Glutamatergic neuron (in vitro differentiated cells): Measurements from ENCODE around the gene MAPK7. TPM values are rescaled to one million over a fixed set of nuclear protein-coding genes. Genes with fewer than 3 reads are reported as not detected.

Experiments used
- DNase-seq: peaks from one replicate; pipeline ENCODE4 v3.0.0; 2022
- H3K27ac Mint-ChIP-seq: one replicate; pipeline ENCODE4 v1.8.0; 2020; ENCODE audit warnings: mild to moderate bottlenecking, mixed read lengths, inconsistent platforms; ENCODE audit not compliant: unreplicated experiment
- H3K27me3 Mint-ChIP-seq: one replicate; pipeline ENCODE4 v1.8.0; 2020; ENCODE audit warnings: mild to moderate bottlenecking, moderate library complexity, mixed read lengths, inconsistent platforms; ENCODE audit not compliant: unreplicated experiment
- H3K36me3 Mint-ChIP-seq: one replicate; pipeline ENCODE4 v1.8.0; 2020; ENCODE audit warnings: mild to moderate bottlenecking, mixed read lengths, inconsistent platforms; ENCODE audit not compliant: unreplicated experiment
- H3K4me1 Mint-ChIP-seq: one replicate; pipeline ENCODE4 v1.8.0; 2020; ENCODE audit warnings: mild to moderate bottlenecking, low read depth, mixed read lengths, inconsistent platforms; ENCODE audit not compliant: unreplicated experiment
- H3K4me3 Mint-ChIP-seq: one replicate; pipeline ENCODE4 v1.8.0; 2020; ENCODE audit warnings: mild to moderate bottlenecking, mixed read lengths, inconsistent platforms; ENCODE audit not compliant: unreplicated experiment
- H3K9me3 Mint-ChIP-seq: one replicate; pipeline ENCODE4 v1.8.0; 2020; ENCODE audit warnings: mild to moderate bottlenecking, moderate library complexity, mixed read lengths, inconsistent platforms; ENCODE audit not compliant: unreplicated experiment
- total RNA-seq: library from RNA; stranded (reverse); fragmentation: NEBNext Ultra II Directional; extraction: Animal tissue kit (Norgen Biotek cat#: 25700); gene quantifications from one replicate; pipeline ENCODE4 v1.2.1, GENCODE V29; 2021; ENCODE audit not compliant: unreplicated experiment
- TF ChIP-seq, protein P1 (sequence below): fragments of 200-600 bp; sonication (generic); IDR thresholded peaks from one replicate; pipeline ENCODE4 v1.5.0; 2021; ENCODE audit not compliant: partially characterized antibody, unreplicated experiment

MAPK7 gene
- total RNA-seq, 1 donor from 2014 or later, result 70.6 TPM

DNA sequence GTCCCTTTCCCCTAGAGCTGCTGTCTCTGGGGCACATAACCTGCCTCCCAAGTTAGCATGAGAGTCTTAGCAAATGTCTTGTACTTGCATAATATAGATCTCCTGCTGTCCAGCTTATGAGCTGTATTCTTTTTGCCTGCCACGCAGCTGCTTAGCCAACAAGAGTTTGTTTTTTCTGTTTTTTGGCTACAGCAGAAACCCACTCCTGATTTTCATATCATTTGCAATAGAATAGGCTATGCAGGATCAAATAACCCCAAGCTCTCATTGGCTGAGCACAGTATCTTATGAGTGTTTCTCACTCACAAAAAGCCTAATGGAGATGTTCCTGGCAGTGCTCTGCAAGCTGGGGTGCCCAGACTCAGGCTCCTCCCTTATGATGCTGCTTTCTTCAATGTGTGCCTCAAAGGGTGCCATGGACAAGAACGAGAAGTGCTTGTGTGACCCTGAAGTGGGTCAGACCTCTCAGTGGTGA is 38.9 kb upstream of the MAPK7 start:
- H3K27me3 Mint-ChIP-seq, result peaks cover 4% of the 10 kb centered on the region
- H3K36me3 Mint-ChIP-seq, result no peaks in the 10 kb centered on the region

DNA sequence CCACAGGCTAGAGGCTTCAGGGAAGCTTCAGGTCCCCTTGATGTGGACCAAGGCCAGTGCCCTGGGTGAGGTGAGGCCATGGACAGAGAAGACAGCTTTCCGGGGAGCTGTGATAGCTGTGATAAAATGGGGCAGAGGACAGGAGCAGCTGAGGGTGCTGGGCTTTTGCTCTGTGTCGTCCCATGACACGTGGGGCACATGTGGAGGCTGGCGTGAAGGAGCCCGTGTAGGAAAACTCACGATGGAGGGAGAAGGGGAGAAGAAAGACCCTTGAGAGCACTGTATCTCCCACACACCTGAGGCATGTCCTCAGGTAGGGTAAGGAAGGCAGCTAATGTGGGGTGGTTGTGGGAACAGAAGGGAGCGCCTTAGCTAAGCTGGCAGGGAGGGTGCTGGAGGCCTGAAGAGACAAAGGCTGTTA is 37.1 kb upstream of the MAPK7 start:
- no peak for DNase-seq
- no peaks in the 10 kb centered on the region for H3K36me3 Mint-ChIP-seq

More for the DNA sequence above, 38.9 kb upstream of the MAPK7 start:
- Mint-ChIP-seq H3K27ac (no peak overlapping the region), H3K9me3 (peaks cover 3% of the 10 kb centered on the region), H3K4me3 (no peak overlapping the region), H3K4me1 (peaks cover 11% of the 10 kb centered on the region)
- no peak for DNase-seq
- TF ChIP-seq, protein P1, sequence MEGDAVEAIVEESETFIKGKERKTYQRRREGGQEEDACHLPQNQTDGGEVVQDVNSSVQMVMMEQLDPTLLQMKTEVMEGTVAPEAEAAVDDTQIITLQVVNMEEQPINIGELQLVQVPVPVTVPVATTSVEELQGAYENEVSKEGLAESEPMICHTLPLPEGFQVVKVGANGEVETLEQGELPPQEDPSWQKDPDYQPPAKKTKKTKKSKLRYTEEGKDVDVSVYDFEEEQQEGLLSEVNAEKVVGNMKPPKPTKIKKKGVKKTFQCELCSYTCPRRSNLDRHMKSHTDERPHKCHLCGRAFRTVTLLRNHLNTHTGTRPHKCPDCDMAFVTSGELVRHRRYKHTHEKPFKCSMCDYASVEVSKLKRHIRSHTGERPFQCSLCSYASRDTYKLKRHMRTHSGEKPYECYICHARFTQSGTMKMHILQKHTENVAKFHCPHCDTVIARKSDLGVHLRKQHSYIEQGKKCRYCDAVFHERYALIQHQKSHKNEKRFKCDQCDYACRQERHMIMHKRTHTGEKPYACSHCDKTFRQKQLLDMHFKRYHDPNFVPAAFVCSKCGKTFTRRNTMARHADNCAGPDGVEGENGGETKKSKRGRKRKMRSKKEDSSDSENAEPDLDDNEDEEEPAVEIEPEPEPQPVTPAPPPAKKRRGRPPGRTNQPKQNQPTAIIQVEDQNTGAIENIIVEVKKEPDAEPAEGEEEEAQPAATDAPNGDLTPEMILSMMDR, result no peak

DNA sequence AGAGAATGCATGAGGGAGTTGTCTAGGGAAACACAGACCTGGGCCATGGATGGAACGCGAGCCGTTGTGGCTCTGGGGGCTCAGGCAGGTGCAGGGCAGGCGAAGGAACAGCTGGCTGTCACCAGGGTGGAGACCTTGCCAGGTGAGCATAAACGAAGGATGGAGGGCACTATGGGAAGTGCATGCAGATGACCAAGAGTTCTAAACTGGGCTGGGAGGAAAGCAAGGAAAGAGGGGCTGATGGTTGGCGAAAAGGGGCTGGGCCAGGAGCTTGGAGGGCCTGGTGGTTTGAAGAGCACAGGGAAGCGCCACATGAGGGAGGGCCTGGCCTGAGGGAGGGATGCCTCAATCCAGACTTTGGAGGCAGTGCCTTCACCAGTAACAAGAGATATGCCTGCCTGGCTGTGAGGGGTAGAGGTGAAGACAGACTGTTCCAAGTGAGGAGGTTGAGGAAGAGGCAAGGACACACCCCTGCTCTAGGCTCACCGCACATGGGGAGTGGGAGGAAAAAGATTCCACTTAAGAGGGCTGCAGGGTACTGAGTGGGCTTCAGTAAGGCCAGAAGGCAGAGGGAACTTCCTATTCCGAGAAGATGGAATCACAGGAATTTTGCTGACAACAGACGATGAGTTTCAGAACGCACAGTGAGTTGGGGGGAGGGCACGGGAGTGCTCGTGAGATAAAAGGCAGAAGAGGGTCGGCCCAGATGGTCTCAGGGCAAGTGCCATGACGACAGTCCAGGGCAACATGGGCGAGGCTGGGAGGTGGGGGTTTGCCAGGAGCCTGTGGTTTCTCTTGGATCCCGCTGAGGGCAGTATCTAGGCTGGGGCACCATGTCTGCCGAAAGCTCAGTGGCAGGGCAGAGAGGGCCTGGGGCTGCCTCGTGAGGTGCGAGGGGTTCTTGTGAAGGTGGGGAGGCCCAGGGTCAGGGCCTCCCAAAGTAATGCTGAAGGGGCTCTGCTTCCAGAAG is 36.4 kb upstream of the MAPK7 start:
- DNase-seq, result no peak
- peaks cover 15% of the 10 kb centered on the region for H3K4me1 Mint-ChIP-seq
- H3K4me3 Mint-ChIP-seq, result peak overlapping the region; percentile 21
- H3K27me3 Mint-ChIP-seq, result peaks cover 7% of the 10 kb centered on the region
- no peaks in the 10 kb centered on the region for H3K36me3 Mint-ChIP-seq
- H3K27ac Mint-ChIP-seq, result no peak overlapping the region
- peaks cover 3% of the 10 kb centered on the region for H3K9me3 Mint-ChIP-seq
- TF ChIP-seq, protein P1, result no peak

More for the DNA sequence above, 37.1 kb upstream of the MAPK7 start:
- TF ChIP-seq, protein P1, result no peak
- peaks cover 4% of the 10 kb centered on the region for H3K27me3 Mint-ChIP-seq
- H3K4me1 Mint-ChIP-seq, result peaks cover 11% of the 10 kb centered on the region
- no peak overlapping the region for H3K27ac Mint-ChIP-seq
- peaks cover 3% of the 10 kb centered on the region for H3K9me3 Mint-ChIP-seq
- no peak overlapping the region for H3K4me3 Mint-ChIP-seq

DNA sequence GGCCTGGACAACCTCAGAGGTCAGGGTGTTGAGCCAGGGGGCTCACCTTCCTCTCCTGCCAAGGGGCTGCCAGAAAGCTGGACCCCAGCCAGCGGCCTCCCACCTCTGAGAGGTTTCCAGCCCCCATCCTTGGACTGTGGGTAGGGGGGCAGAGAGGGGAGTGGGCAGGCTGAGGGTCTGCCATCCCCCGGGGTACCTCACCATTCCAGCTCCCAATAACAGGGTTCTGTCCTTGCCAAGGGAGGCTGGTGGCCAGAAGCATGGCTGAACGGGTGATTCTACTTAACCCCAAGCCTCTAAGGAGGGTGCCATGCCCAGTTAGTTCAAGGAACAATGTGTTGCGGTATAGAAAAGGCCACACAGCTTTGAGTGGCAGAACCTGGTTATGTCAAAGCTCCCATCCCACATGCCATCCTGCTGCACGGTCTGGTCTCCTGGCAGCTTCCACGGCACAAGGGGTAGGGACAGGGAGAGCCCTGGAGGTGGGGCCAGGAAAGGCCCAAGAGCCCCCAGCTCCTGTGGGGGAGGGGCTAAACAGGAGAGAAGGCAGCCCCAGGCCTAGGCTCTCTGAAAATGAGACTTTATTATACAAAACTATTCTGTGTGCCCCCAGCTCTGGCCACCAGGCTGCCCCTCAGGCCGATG is 35.6 kb upstream of the MAPK7 start:
- Mint-ChIP-seq H3K9me3 (peaks cover 3% of the 10 kb centered on the region), H3K4me1 (peaks cover 15% of the 10 kb centered on the region), H3K27ac (no peak overlapping the region), H3K27me3 (peaks cover 7% of the 10 kb centered on the region), H3K4me3 (no peak overlapping the region), H3K36me3 (no peaks in the 10 kb centered on the region)
- no peak for DNase-seq
- TF ChIP-seq, protein P1, result no peak
